ENCODE measurements around the gene COX6A1. TPM values are rescaled to one million over a fixed set of nuclear protein-coding genes. Genes with fewer than 3 reads are reported as not detected.

The COX6A1 gene
- total and polyA plus RNA-seq, 2 donors (not counting 3 experiments of a cell fraction or from before 2014, with no cell fraction given) = 299 to 1,327 TPM

DNA sequence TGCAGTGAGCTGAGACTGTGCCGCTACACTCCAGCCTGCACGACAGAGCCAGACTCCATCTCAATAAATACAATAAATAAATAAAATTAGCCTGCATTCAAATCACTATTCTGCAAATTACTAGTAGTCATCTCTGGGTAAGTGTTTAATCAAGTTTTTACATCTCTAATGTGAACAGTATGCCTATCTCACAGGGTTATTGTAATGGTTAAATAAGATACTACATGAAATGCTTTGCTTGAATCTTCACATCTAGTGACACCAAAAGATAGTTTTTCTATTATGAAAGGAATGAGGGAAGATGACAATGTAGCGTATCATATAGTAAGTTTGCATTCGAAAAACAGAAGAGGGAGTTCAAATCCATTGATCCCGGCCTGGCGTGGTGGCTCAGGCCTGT is 29.5 kb downstream of the COX6A1 start:
- no peak for TF ChIP-seq POLR2AphosphoS5 (IDR thresholded peaks at IDR 0.05; ENCODE audit: insufficient read depth, low read depth, low read length)
- TF ChIP-seq JUN (IDR thresholded peaks at IDR 0.05; ENCODE audit: borderline replicate concordance, insufficient read depth, insufficient read length, low read depth) = no peak
- TF ChIP-seq EZH2 (IDR thresholded peaks at IDR 0.05; ENCODE audit: borderline replicate concordance, low read depth, low read length, severe bottlenecking) = no peak
- no peak for TF ChIP-seq FOS (IDR thresholded peaks at IDR 0.05; ENCODE audit: borderline replicate concordance, insufficient read depth, low read length)
- TF ChIP-seq, protein P1, sequence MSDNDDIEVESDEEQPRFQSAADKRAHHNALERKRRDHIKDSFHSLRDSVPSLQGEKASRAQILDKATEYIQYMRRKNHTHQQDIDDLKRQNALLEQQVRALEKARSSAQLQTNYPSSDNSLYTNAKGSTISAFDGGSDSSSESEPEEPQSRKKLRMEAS (IDR thresholded peaks at IDR 0.05; ENCODE audit: insufficient read depth, insufficient read length) = no peak
- TF ChIP-seq POLR2A (IDR thresholded peaks at IDR 0.05; ENCODE audit: low read depth, low read length) = no peak
- TF ChIP-seq, protein P2, sequence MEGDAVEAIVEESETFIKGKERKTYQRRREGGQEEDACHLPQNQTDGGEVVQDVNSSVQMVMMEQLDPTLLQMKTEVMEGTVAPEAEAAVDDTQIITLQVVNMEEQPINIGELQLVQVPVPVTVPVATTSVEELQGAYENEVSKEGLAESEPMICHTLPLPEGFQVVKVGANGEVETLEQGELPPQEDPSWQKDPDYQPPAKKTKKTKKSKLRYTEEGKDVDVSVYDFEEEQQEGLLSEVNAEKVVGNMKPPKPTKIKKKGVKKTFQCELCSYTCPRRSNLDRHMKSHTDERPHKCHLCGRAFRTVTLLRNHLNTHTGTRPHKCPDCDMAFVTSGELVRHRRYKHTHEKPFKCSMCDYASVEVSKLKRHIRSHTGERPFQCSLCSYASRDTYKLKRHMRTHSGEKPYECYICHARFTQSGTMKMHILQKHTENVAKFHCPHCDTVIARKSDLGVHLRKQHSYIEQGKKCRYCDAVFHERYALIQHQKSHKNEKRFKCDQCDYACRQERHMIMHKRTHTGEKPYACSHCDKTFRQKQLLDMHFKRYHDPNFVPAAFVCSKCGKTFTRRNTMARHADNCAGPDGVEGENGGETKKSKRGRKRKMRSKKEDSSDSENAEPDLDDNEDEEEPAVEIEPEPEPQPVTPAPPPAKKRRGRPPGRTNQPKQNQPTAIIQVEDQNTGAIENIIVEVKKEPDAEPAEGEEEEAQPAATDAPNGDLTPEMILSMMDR (IDR thresholded peaks at IDR 0.05; ENCODE audit: extremely low read depth in 1 of 2, insufficient read depth in 1 of 2, low read depth in 1 of 2, low read length in 2 of 2) = no peak
- no peak for TF ChIP-seq MYC (IDR thresholded peaks at IDR 0.05; ENCODE audit: low read depth, low read length)
- TF ChIP-seq GATA2 (IDR thresholded peaks at IDR 0.05; ENCODE audit: insufficient read depth, insufficient read length, low read depth, low read length) = no peak
- FAIRE-seq = no peak
- DNase-seq (ENCODE audit: low read depth, low spot score) = no peak
- intact Hi-C loops (cut with micrococcal nuclease) = no loop called here
- dilution Hi-C loops (cut with MboI; ENCODE audit: extremely low pct_ligation_motif_present, low sequenced_read_pairs) = no loop called here
- peaks cover 58% of the 10 kb centered on the region for H3K79me2 ChIP-seq (ENCODE audit: control insufficient read depth, insufficient read depth, low read length)
- H3K9ac ChIP-seq (replicated peaks; ENCODE audit: extremely low read depth, insufficient read depth, low read length) = no peak overlapping the region
- H3K4me3 ChIP-seq (replicated peaks in 1 of 3; ENCODE audit: insufficient read depth in 1 of 3, low read depth in 1 of 3, low read length in 3 of 3) = no peak overlapping the region
- ChIA-PET CTCF (interaction anchor here (1.1 to 3.9 kb wide), 7 partner anchors 8 to 110 kb away, joined by 3 to 29 read pairs (median 6); partner anchors contain the start of genes COX6A1 and DYNLL1), POLR2A (interaction anchor here (2.8 kb wide), 1 partner anchor 29 kb away, joined by 24 read pairs; the partner anchor contains the start of gene DYNLL1)
- peaks cover 3% of the 10 kb centered on the region for H3K4me1 ChIP-seq (ENCODE audit: control insufficient read depth, extremely low read depth, insufficient read depth, low read length)
- no peaks in the 10 kb centered on the region for H3K9me1 ChIP-seq (replicated peaks; ENCODE audit: control insufficient read depth, extremely low read depth, insufficient read depth, low read length)
- no peak overlapping the region for H2AFZ ChIP-seq (ENCODE audit: low read depth, low read length)
- peaks cover 2% of the 10 kb centered on the region for H4K20me1 ChIP-seq (replicated peaks; ENCODE audit: control insufficient read depth, extremely low read depth, insufficient read depth, low read length)
- BruUV-seq (replicated peaks) = no TSS peak
- no peak overlapping the region for H3K27ac ChIP-seq (ENCODE audit: insufficient read depth, low read depth, low read length)
- H3K4me2 ChIP-seq (ENCODE audit: insufficient read depth, low read length) = no peak overlapping the region
- H3K27me3 ChIP-seq (ENCODE audit: control insufficient read depth in 2 of 2, insufficient read depth in 2 of 2, low read length in 2 of 2) = no peaks in the 10 kb centered on the region
- H3K36me3 ChIP-seq (ENCODE audit: control insufficient read depth in 2 of 2, extremely low read depth in 1 of 2, insufficient read depth in 2 of 2, low read length in 2 of 2) = peaks cover 25 to 26% of the 10 kb centered on the region in 2 experiments
- no peaks in the 10 kb centered on the region for H3K9me3 ChIP-seq (replicated peaks; ENCODE audit: control insufficient read depth, insufficient read depth, low read length)
